ENCODE data around the gene STIP1. TPM values are rescaled to one million over a fixed set of nuclear protein-coding genes. Genes with fewer than 3 reads are reported as not detected.

Gene STIP1
- total RNA-seq, 1 experiment from 2014 or later, result 557 TPM

DNA sequence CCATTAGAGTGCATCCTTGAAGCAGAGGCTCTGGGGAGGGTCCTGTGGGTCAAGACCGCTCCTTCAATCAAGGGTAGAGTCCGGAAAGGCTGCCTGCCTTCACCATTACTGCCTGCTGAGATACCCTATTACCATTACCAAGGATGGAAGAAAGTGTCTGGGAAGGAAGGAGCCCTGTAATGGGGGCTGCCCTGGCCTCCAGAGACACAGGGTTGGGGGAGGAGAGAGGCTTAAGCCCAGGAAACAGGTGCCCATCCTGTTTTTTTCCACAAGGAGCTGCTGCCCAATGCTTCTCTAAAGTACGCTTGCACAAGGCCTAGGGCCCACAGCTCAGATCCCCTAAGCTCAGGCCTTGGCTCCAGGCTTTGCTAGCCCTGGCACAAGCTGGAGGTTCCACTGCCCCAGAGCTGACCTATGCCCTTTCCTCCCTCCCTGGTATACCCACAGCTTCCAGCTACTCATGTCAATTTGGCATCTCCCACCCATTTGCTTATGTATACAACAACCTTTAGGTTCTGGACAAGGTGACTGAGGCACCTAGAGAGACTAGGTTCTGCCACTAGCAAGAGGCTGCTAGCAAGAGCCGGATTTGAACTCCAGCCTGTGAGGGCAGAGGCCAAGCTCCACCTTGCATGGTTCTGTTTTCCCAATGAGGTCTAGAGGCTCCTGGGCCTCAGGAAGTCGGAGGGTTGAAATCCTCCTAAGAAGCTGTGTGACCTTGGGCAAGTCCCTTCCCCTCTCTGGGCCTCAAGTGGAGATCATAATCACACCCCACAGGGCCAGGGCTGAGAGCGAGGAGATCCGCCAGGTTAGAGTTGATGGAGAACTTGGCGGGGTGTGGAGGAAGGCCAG, 63.8 kb downstream of the STIP1 start:
- POLR2A ChIA-PET (ENCODE audit: unreplicated experiment), result no interaction called here

DNA sequence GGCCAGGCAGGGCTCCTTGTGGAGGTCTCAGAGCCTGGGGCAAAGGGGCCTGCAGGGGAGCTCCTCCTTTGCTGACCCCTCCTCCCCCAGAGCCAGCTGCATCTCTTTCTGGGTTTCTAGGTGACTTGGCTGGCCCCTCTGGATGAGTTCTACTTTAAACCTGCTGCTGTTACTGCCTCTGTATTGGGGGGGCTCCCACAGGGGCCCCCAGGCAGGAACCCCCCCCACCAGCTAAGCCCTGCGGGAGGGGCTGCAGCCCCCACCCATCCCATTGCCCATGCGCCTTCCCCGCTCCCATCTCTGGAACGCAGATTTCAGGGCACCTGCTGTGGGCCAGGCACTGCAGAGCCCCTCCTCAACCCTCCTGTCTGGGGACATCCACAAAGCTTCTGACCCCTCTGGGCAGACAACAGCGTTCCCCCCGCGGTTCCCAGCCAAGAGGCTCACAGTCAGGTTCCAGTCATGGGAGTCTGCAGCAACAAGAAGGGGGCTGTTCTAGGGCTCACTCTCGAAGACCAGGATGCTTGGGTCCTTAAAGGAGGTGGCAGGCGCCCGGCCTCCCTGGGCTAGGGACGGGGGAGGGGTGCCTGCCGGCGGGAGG, 64.5 kb downstream of the STIP1 start:
- no peak for DNase-seq
- H3K27me3 ChIP-seq (ENCODE audit: low read length), result no peaks in the 10 kb centered on the region
- ChIA-PET POLR2A (ENCODE audit: unreplicated experiment) (interaction anchor here (0.5 kb wide), 1 partner anchor 10 kb away, joined by 3 read pairs; no protein-coding TSS in a partner anchor), CTCF (no interaction called here)
- peaks cover 29% of the 10 kb centered on the region for H3K4me1 ChIP-seq (ENCODE audit: insufficient read depth, low read length)
- no TSS peak for BruUV-seq (replicated peaks)
- no peaks in the 10 kb centered on the region for H3K9me3 ChIP-seq (ENCODE audit: low read length)
- no peaks in the 10 kb centered on the region for H3K9me2 ChIP-seq (replicated peaks; ENCODE audit: low read length)
- peak overlapping the region; percentile 71 for H3K4me3 ChIP-seq (ENCODE audit: low read length)
- no peak overlapping the region for H3K27ac ChIP-seq (ENCODE audit: low read length)
- intact Hi-C loops (cut with micrococcal nuclease), result loop anchor here (1.0 kb wide), 1 partner anchor 46 kb away; no protein-coding TSS in a partner anchor
- H3F3A ChIP-seq (ENCODE audit: low read length, unreplicated experiment), result no peaks in the 10 kb centered on the region
- H3K9ac ChIP-seq (ENCODE audit: low read length), result peak overlapping the region; percentile 38; the same call in 1 of the 2 replicates
- H3K4me2 ChIP-seq (ENCODE audit: low read length), result peak overlapping the region; percentile 98
- TF ChIP-seq EZH2phosphoT487 (IDR thresholded peaks at IDR 0.05; ENCODE audit: borderline replicate concordance, low read length) (no peak), EZH2 (IDR thresholded peaks at IDR 0.05; ENCODE audit: low read length, unreplicated experiment) (no peak)
- TF ChIP-seq, protein P1, sequence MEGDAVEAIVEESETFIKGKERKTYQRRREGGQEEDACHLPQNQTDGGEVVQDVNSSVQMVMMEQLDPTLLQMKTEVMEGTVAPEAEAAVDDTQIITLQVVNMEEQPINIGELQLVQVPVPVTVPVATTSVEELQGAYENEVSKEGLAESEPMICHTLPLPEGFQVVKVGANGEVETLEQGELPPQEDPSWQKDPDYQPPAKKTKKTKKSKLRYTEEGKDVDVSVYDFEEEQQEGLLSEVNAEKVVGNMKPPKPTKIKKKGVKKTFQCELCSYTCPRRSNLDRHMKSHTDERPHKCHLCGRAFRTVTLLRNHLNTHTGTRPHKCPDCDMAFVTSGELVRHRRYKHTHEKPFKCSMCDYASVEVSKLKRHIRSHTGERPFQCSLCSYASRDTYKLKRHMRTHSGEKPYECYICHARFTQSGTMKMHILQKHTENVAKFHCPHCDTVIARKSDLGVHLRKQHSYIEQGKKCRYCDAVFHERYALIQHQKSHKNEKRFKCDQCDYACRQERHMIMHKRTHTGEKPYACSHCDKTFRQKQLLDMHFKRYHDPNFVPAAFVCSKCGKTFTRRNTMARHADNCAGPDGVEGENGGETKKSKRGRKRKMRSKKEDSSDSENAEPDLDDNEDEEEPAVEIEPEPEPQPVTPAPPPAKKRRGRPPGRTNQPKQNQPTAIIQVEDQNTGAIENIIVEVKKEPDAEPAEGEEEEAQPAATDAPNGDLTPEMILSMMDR (conservative IDR thresholded peaks at IDR 0.05; ENCODE audit: low read depth, low read length), result no peak
- peak; percentile 2 for ATAC-seq
- H3K36me3 ChIP-seq (ENCODE audit: low read depth, low read length), result peaks cover 10% of the 10 kb centered on the region
- H3K79me2 ChIP-seq (ENCODE audit: low read length), result peaks cover 33% of the 10 kb centered on the region
- H4K20me1 ChIP-seq (ENCODE audit: low read length), result peaks cover under 1% of the 10 kb centered on the region; the same call in 1 of the 2 replicates
- peak overlapping the region; percentile 93 for H2AFZ ChIP-seq (ENCODE audit: low read length)

More for the DNA sequence above, 63.8 kb downstream of the STIP1 start:
- no peak overlapping the region for H3K9ac ChIP-seq (ENCODE audit: low read length)
- H3K79me2 ChIP-seq (ENCODE audit: low read length), result peaks cover 40% of the 10 kb centered on the region
- CTCF ChIA-PET, result no interaction called here
- H3K9me2 ChIP-seq (replicated peaks; ENCODE audit: low read length), result no peaks in the 10 kb centered on the region
- no peaks in the 10 kb centered on the region for H3F3A ChIP-seq (ENCODE audit: low read length, unreplicated experiment)
- H3K4me1 ChIP-seq (ENCODE audit: insufficient read depth, low read length), result peaks cover 34% of the 10 kb centered on the region
- H3K27me3 ChIP-seq (ENCODE audit: low read length), result no peaks in the 10 kb centered on the region
- H2AFZ ChIP-seq (ENCODE audit: low read length), result no peak overlapping the region
- H3K36me3 ChIP-seq (ENCODE audit: low read depth, low read length), result peaks cover 7% of the 10 kb centered on the region; the same call in 1 of the 2 replicates
- DNase-seq (no peak), ATAC-seq (no peak)
- BruUV-seq (replicated peaks), result no TSS peak
- H3K27ac ChIP-seq (ENCODE audit: low read length), result no peak overlapping the region
- peaks cover 7% of the 10 kb centered on the region for H4K20me1 ChIP-seq (ENCODE audit: low read length)
- no peak for TF ChIP-seq EZH2phosphoT487 (IDR thresholded peaks at IDR 0.05; ENCODE audit: borderline replicate concordance, low read length)
- H3K4me3 ChIP-seq (ENCODE audit: low read length), result no peak overlapping the region
- H3K4me2 ChIP-seq (ENCODE audit: low read length), result no peak overlapping the region
- H3K9me3 ChIP-seq (ENCODE audit: low read length), result no peaks in the 10 kb centered on the region
- intact Hi-C loops (cut with micrococcal nuclease), result no loop called here

DNA sequence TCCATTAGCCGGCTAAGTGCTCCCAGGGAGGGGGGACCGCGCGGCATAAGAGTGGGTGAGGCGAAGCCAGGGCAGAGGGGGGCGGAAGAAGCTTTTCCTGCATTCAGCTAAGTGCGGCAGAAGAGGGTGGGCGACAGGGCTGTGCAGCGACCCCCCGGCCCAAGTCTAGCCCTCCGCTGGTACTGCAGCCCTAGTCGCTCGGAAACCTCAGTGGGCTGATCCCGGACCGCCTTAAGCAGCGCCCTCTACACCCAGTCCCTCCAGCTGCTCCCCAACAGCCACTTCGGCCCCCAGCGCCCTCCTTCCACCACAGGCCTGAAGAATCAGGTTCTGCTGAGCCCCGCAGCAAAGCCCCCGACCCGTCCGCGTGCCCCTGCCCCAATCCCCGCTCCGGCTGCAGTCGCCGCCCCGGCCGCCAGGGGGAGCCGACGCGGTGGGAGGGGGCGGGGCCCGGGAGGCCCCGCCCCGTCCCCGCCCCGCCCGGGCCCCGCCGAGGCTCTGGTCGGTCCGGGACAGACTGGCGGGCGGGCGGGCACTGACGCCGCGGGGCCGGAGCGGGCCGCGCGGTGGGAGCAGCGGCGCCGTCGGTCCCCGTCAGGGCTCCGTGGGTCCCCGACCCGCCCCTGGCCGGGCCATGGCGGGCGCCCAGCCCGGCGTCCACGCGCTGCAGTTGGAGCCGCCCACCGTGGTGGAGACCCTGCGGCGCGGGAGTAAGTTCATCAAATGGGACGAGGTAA, 65.2 kb downstream of the STIP1 start, which contains the start of gene PLCB3:
PLCB3 (plus strand) TSS at position 515 of the 737 bp plus-strand sequence; CDS start at position 635, 120 bp downstream.
- Histone ChIP-seq H3K27me3 (ENCODE audit: low read length) (no peaks in the 10 kb centered on the region), H3K9ac (ENCODE audit: low read length) (peak within 1 kb of the TSS; percentile 79), H3K27ac (ENCODE audit: low read length) (no peak within 1 kb of the TSS), H3K36me3 (ENCODE audit: low read depth, low read length) (peaks cover 15% of the 10 kb centered on the region), H3K4me2 (ENCODE audit: low read length) (peak within 1 kb of the TSS; percentile 98), H4K20me1 (ENCODE audit: low read length) (no peaks in the 10 kb centered on the region; the same call in 1 of the 2 replicates), H3K9me2 (replicated peaks; ENCODE audit: low read length) (no peaks in the 10 kb centered on the region), H2AFZ (ENCODE audit: low read length) (peak within 1 kb of the TSS; percentile 93), H3K4me3 (ENCODE audit: low read length) (peak within 1 kb of the TSS; percentile 85), H3K9me3 (ENCODE audit: low read length) (no peaks in the 10 kb centered on the region), H3K79me2 (ENCODE audit: low read length) (peaks cover 27% of the 10 kb centered on the region), H3F3A (ENCODE audit: low read length, unreplicated experiment) (no peaks in the 10 kb centered on the region), H3K4me1 (ENCODE audit: insufficient read depth, low read length) (peaks cover 30% of the 10 kb centered on the region)
- no TSS peak for BruUV-seq (replicated peaks)
- POLR2A ChIA-PET (ENCODE audit: unreplicated experiment), result interaction anchor here (0.7 kb wide), 1 partner anchor 44 kb away, joined by 4 read pairs; no protein-coding TSS in a partner anchor
- DNase-seq (peak; percentile 74), ATAC-seq (peak; percentile 49)
- intact Hi-C loops (cut with micrococcal nuclease), result loop anchor here (1.0 kb wide), 1 partner anchor 47 kb away; no protein-coding TSS in a partner anchor
- CTCF ChIA-PET, result interaction anchor here (1.2 to 1.3 kb wide), 2 partner anchors 53 to 104 kb away, joined by 3 to 5 read pairs; no protein-coding TSS in a partner anchor
- no peak for TF ChIP-seq EZH2 (IDR thresholded peaks at IDR 0.05; ENCODE audit: low read length, unreplicated experiment)
- TF ChIP-seq, protein P1 (conservative IDR thresholded peaks at IDR 0.05; ENCODE audit: low read depth, low read length), result peak; percentile 72
- TF ChIP-seq EZH2phosphoT487 (IDR thresholded peaks at IDR 0.05; ENCODE audit: borderline replicate concordance, low read length), result no peak
